GM19043 (cell line): ENCODE data around the gene MAN1C1.

Experiments used
- ATAC-seq: cut with Tn5 transposase; IDR thresholded peaks from one replicate; pipeline ENCODE4 v1.9.1; 2021; ENCODE audit warnings: low read depth; ENCODE audit not compliant: unreplicated experiment

The MAN1C1 gene

DNA sequence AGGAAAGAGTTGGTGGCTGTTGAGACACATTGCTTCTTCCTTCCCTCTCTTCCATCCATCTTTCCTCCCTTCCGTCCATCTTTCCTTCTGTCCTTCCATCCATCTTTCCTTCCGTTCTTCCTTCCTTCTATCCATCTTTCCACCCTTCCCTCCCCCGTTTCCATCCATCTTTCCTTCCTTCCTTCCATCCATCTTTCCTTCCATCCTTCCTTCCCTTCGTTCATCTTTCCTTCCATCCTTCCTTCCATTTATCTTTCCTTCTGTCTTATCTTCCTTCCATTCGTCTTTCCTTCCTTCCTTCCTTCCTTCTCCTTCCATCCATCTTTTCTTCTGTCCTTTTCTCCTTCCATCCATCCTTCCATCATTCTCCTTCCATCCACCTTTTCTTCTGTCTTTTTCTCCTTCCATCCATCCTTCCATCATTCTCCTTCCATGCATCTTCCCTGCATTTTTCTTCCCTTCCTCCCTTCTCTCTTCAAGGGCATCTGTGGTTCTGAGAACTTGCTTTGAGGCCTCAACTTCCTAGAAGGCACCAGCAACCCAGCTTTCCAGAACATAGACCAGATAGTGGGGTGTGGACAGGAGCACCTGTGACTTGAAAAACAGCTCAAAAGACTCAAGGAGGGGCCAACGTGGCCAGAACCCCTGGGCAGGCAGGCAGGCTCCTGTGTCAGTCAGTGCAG, 134.5 kb downstream of the MAN1C1 start:
- no peak for ATAC-seq

GRCh38 chr1:25754470-25755181, 138.0 kb downstream of the MAN1C1 start:
- ATAC-seq, result no peak

- ATAC-seq, result no peak
These were observed 139.0 kb downstream of the MAN1C1 start for GRCh38 chr1:25755475-25756125.

- ATAC-seq, result no peak
These were observed 139.6 kb downstream of the MAN1C1 start for GRCh38 chr1:25756215-25756614.

DNA sequence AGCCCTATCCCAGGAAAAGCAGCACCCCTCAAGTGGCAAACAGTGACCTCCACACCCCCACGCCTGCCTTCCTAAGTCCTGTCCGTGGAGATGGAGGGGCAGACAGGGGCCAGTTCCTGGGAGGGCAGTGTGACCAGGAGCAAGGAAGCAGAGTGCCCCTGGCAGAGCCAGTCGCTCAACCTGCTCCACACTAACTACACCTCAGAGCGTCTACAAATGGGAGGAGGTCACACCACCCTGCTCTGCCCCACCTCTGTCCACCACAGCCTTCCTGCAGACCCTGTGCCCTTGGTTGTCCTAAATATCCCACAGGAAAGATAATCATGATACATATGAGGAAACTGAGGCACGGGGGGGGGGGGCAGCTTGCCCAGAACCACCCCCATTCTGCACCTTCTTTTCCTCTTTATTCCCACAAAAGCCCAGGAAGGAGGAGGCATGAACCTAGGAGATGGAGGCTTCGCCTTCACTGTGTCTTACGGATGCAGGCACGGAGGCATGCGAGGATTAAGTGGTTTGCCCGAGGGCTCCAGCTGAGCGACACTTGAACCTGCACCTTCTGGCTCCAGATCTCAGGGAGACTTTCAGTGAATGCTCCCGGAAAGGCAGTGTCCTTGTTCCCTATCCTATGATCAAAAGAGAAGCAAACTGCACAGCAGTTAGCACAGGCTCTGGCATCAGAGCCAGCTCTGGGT, 140.7 kb downstream of the MAN1C1 start:
- no peak for ATAC-seq

GRCh38 chr1:25757846-25758185, 141.2 kb downstream of the MAN1C1 start:
- ATAC-seq, result no peak

DNA sequence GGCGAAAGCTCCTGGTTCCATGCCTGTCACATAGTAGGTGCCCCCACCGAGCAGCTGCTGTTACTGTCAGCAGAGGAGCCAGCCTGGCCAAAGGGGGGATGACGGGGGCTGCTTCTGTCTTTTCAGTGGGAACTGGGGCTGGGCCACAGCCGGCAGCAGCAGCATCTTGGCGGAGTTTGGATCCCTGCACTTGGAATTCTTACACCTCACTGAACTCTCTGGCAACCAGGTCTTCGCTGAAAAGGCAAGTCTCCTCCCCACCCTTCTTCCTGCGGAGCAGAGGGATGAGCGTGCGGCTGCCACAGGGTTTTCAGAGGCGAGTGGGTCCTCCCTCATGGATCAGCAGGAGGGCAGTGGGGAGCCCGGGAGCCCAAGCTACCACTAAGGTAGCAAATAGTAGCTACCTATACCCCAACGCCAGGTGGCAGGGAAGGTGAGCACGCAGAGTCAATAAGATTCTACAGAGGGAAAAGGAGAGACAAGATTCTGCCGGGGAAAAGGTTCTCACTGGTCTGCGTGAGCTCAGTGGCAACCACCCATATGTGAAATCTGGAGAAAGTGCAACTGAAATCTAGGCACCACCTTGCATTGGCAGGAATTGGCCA, 142.0 kb downstream of the MAN1C1 start:
- ATAC-seq, result no peak

- no peak for ATAC-seq
These were observed 143.6 kb downstream of the MAN1C1 start for GRCh38 chr1:25760122-25760719.

- no peak for ATAC-seq
These were observed 144.3 kb downstream of the MAN1C1 start for GRCh38 chr1:25760871-25761270.

- ATAC-seq, result no peak
These were observed 146.9 kb downstream of the MAN1C1 start for GRCh38 chr1:25763493-25763892.

DNA sequence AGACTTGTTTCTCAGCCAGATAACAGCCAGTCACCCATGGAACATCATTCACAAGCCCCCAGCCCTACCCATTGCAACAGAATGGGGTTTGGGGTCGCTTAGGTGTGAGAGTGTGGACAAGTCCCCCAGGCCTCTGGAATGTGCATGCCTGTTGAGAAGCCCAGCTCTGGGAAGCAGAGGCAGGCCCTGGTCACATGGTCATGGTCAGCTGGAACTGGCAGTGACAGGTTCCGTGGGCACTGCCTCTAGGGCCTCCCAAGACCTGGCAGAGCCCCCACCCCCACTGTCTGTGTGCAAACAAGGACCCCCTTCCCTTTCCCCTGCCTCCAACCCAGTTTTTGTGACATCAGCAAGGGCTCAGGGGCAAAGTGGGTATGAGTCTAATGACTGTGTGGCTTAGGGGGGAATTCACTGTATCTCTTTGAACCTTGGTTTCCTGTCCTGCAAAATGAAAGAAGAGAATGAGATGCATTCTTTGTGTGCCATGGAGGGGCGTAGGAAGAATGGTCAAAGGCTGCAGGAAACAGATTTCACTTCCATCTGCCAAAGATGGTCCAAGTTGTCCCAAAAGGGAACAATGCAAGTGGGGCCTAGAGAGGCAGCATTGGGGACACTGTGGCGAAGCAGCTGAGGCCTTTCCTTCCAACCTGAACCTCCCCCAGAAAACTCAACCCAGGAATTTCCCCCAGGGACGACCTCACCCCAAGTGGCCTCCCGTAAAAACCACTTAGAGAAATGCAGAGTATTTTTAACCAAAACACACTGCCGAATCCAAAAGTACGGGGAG, 148.7 kb downstream of the MAN1C1 start:
- no peak for ATAC-seq

DNA sequence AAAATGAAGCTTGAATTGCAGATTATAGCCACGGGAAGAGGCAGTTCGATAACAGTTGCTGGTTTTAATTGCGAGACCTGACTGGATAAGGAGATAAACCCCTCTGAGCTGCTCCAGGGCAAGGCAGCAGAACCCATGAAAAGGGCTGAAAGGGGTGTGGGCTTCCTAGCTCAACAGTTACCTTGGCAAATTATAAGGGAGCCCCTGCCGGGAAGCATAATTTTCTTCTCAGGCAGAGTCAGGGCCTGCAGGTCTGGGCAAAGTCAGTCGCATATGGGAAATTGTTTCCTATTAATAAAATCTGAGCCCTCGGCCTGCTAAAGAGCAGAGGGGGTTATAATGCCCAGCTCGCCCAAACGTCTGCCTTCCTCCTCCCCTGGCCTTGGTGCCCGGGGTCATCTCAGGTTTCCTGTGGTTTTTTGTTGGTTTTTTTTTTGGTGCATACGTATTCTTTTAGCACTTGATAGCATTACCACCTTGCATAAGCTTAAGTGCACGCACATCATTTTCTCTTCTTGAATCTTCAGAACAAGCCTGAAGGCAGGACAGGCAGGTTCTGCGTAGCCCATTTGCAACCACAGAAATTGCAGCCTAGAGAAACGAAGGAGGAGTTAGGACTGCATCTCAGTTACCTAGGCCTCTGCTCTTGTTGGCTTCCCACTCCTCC, 149.5 kb downstream of the MAN1C1 start:
- no peak for ATAC-seq

DNA sequence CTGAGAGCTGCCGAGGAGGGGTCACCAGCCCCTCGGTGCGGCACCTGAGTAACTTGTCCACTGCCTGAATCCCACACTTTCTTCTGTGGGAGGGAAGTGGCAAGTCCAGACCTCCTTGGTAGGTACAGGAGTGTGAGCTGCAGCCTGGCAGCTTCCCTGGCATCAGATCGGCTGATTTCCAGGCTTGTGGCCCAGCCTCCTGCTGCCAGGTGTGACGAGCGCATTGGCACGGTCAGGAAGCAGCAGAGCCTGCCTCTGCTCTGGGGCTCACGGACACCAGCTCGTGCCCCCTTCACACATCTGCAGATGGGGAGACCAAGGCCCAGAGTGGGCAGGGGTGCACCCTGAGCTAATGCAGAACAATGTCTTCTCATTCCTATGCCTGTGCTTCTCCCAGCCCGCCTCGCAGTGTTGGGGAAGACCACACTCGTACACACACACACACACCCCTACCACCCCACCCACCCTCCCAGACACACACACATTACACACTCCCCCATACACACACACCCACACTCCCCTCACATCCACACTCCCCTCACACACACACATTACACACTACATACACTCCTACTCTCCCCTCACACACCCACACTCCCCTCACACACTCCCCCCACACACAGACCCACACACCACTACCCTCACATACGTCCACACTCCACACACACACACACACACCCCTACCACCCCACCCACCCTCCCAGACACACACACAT, 150.3 kb downstream of the MAN1C1 start:
- no peak for ATAC-seq

DNA sequence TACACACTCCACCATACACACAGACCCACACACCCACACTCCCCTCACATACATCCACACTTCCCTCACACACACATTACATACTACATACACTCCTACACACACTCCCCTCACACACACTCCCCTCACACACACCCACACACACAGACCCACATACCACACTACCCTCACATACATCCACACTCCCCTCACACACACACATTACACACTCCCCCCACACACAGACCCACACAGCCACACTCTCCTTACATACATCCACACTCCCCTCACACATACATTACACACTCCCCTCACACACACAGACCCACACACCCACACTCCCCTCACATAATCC, 150.8 kb downstream of the MAN1C1 start:
- no peak for ATAC-seq

DNA sequence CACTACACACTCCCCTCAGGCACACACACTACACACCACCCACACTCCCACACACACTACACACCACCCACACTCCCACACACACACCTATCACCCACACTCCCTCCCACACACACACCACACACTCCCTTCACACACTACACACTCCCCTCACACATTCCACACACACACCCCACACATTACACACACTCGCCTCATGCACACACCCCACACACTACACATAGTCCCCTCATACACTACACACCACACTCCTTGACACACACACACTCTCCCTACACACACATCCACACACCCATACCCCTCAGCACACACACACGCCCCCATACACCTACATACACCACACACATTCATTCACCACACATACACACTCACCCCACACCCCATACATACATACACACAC, 152.4 kb downstream of the MAN1C1 start:
- ATAC-seq, result no peak

GRCh38 chr1:25769625-25770383, 153.2 kb downstream of the MAN1C1 start:
- no peak for ATAC-seq

GRCh38 chr1:25770541-25771220, 154.1 kb downstream of the MAN1C1 start:
- no peak for ATAC-seq
